IPS-18a (cell line): Measurements from ENCODE around the gene LRRC59.
A peak's percentile ranks its signal among the peaks of the same experiment; 100 is the strongest.

Experiments
- H3K27ac ChIP-seq: one replicate; pipeline ENCODE4 v1.5.1; 2013; ENCODE audit warnings: low read length
- H3K27me3 ChIP-seq: one replicate; pipeline ENCODE4 v1.6.1; 2013; ENCODE audit warnings: mild to moderate bottlenecking, low read length; ENCODE audit not compliant: control insufficient read depth, insufficient read depth
- H3K36me3 ChIP-seq: one replicate; pipeline ENCODE4 v1.6.1; 2013; ENCODE audit warnings: low read depth, low read length; ENCODE audit not compliant: control insufficient read depth
- H3K4me1 ChIP-seq: one replicate; pipeline ENCODE4 v1.6.1; 2013; ENCODE audit warnings: low read depth, low read length; ENCODE audit not compliant: control insufficient read depth
- H3K4me3 ChIP-seq: one replicate; pipeline ENCODE4 v1.5.1; 2013; ENCODE audit warnings: low read length
- H3K9ac ChIP-seq: one replicate; pipeline ENCODE4 v1.6.1; 2013; ENCODE audit warnings: mild to moderate bottlenecking, low read length, moderate library complexity
- H3K9me3 ChIP-seq: one replicate; pipeline ENCODE4 v1.6.1; 2013; ENCODE audit warnings: low read depth, low read length; ENCODE audit not compliant: control insufficient read depth

LRRC59 gene

DNA sequence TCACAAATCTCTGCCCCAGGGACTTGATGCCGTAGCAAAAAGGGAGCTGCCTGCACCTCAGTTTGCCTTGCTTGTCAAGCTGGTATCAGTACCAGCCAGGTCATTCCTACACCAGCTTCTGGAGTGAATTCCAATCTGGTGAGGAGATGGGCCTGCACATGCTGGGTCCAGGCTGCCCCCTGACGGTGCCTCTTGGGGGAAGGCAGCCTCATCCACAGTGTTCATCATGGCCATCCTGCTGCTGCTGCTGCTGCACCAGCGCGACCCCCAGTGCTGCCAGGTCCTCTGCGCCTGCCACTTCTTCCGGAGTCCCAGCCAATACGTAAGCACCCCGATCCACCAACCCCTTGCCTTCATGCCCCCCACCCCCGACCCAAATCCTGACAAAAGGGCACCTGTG, 32.6 kb downstream of the LRRC59 start:
- Histone ChIP-seq H3K4me3 (no peak overlapping the region), H3K27ac (no peak overlapping the region), H3K4me1 (peaks cover 12% of the 10 kb centered on the region), H3K9ac (no peak overlapping the region), H3K9me3 (no peaks in the 10 kb centered on the region), H3K27me3 (no peaks in the 10 kb centered on the region), H3K36me3 (peaks cover 34% of the 10 kb centered on the region)

DNA sequence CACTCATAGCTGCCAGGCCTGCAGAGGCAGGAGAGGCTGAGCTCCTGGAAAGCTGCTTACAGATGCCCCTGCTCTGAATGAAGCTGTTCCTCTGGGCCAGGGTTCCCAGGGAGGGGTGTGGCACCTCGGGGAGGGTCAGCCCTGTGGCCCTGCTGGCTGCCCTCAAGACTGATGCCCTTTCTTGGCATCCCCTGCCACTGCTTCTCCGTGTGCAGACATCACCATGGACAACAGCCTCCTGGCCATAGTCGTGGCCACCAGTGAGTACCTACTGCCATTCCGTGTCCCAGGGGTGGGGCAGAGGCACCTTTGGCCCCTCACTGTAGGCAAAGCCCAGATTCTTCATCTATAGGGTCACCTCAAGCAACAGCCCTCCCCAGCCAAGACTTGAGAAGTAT, 33.3 kb downstream of the LRRC59 start:
- H3K9me3 ChIP-seq = no peaks in the 10 kb centered on the region
- no peaks in the 10 kb centered on the region for H3K27me3 ChIP-seq
- H3K4me1 ChIP-seq = peaks cover 12% of the 10 kb centered on the region
- no peak overlapping the region for H3K27ac ChIP-seq
- H3K9ac ChIP-seq = no peak overlapping the region
- no peak overlapping the region for H3K4me3 ChIP-seq
- H3K36me3 ChIP-seq = peaks cover 34% of the 10 kb centered on the region

- peak overlapping the region; percentile 55 for H3K27ac ChIP-seq
- H3K36me3 ChIP-seq = peaks cover 34% of the 10 kb centered on the region
- no peak overlapping the region for H3K4me3 ChIP-seq
- no peak overlapping the region for H3K9ac ChIP-seq
- peaks cover 12% of the 10 kb centered on the region for H3K4me1 ChIP-seq
- no peaks in the 10 kb centered on the region for H3K9me3 ChIP-seq
- H3K27me3 ChIP-seq = no peaks in the 10 kb centered on the region
Observed at GRCh38 chr17:50363217-50364060, 33.9 kb downstream of the LRRC59 start.

DNA sequence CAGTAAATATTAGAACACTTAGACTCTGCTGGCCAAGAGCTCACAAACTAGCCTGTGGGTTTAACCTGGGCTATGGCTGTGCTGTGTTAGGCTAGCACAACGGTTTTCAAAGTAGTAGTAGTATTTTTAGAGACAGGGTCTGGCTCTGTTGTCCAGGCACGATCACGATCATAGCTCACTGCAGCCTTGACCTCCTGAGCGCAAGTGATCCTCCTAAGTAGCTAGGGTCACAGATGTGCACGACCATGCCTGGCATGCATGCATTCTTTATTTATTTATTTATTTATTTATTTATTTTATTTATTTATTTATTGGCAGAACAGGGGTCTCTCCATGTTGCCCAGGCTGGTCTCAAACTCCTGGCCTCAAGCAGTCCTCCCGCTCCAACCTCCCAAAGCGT, 34.7 kb downstream of the LRRC59 start:
- H3K9ac ChIP-seq = no peak overlapping the region

DNA sequence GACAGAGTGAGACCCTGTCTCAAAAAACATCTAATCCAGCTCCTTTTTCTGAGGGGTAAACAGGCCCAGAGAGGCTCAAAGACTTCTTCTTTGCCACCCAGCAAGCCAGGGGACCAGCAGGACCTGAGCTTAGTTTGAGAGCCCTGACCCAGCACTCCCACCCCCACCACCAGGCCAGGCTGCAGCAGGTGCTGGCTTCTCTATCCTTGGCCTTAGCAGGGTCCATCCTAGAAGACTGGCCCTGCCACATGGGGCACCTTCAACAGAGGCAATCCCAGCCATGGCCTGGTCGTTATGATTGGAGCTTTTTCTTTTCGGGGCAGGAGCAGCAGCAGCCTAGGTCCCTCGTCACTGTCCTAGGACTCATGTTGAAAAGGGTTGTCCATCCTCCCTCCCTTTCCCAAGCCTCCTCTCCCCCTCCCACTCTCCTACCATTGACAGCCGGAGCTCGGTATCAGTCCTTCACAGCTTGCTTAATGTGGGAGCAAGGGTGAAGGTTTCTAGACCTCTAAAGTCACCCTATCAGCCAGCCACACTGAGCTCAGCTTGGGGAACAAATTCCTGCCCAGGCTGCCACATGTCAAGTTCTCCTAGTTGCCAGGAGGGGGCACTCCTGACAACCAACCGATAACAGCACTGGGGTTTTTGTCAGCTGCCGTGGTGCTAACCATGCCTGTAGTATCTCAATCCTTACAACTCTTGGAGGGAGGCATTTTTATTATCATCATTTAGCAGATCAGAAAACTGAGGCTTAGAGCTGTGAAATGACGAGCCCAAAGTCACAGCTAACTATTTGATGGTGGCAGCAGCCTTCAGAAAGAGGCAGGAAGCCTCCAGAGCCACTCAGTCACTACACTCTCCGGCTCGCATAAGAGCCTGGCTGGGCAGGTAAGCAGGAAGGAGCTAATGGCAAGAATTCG, 35.5 kb downstream of the LRRC59 start:
- Histone ChIP-seq H3K4me3 (no peak overlapping the region), H3K27me3 (no peaks in the 10 kb centered on the region), H3K9ac (no peak overlapping the region), H3K36me3 (peaks cover 24% of the 10 kb centered on the region), H3K9me3 (no peaks in the 10 kb centered on the region), H3K4me1 (peaks cover 12% of the 10 kb centered on the region), H3K27ac (no peak overlapping the region)

More for the DNA sequence above, 34.7 kb downstream of the LRRC59 start:
- Histone ChIP-seq H3K4me1 (peaks cover 12% of the 10 kb centered on the region), H3K9me3 (no peaks in the 10 kb centered on the region), H3K27me3 (no peaks in the 10 kb centered on the region), H3K4me3 (no peak overlapping the region), H3K36me3 (peaks cover 31% of the 10 kb centered on the region), H3K27ac (no peak overlapping the region)

DNA sequence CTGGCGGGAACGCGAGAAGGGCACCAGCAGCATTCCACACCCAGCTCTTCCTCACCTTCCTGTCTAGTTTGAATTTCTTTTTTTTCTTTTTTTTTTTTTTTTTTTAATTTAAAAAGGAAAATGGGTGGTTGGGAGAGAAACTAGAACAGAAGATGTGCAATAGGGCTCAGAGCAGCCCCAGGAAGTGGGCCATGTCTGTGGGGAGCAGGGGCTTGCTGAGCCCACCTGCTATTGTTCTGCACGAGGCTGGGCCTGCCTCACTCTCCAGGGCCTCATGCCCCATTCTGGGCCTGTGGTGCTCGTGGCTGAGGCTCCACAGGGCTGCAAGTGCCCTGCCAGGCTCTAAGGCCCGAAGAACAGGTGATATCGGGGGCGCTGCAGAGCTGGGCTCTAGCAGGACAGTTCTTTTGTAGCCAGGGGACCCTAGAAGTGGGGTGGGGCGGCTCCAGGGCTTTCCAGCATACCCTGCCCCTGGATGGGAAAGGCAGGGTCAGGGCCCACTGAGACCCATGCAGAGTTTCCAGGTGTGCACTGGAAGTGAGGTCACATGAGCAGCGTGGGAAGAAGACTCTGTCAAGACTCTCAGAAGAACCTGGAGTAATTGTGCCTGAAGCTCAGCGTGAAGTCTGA, 36.7 kb downstream of the LRRC59 start:
- Histone ChIP-seq H3K27ac (no peak overlapping the region), H3K4me3 (no peak overlapping the region), H3K27me3 (no peaks in the 10 kb centered on the region), H3K4me1 (peaks cover 12% of the 10 kb centered on the region), H3K9me3 (no peaks in the 10 kb centered on the region), H3K36me3 (peaks cover 34% of the 10 kb centered on the region), H3K9ac (no peak overlapping the region)

GRCh38 chr17:50359998-50360461, 37.3 kb downstream of the LRRC59 start:
- no peaks in the 10 kb centered on the region for H3K9me3 ChIP-seq
- no peaks in the 10 kb centered on the region for H3K27me3 ChIP-seq
- H3K27ac ChIP-seq = no peak overlapping the region
- no peak overlapping the region for H3K4me3 ChIP-seq
- H3K9ac ChIP-seq = no peak overlapping the region
- H3K36me3 ChIP-seq = peaks cover 39% of the 10 kb centered on the region
- peaks cover 12% of the 10 kb centered on the region for H3K4me1 ChIP-seq

- H3K4me3 ChIP-seq = no peak overlapping the region
- H3K9ac ChIP-seq = no peak overlapping the region
- no peaks in the 10 kb centered on the region for H3K27me3 ChIP-seq
- peaks cover 11% of the 10 kb centered on the region for H3K4me1 ChIP-seq
- H3K36me3 ChIP-seq = peaks cover 47% of the 10 kb centered on the region
- no peaks in the 10 kb centered on the region for H3K9me3 ChIP-seq
- no peak overlapping the region for H3K27ac ChIP-seq
Observed at GRCh38 chr17:50359005-50359699, 38.2 kb downstream of the LRRC59 start.

GRCh38 chr17:50358177-50358576, 39.1 kb downstream of the LRRC59 start:
- Histone ChIP-seq H3K9me3 (no peaks in the 10 kb centered on the region), H3K4me1 (peaks cover 3% of the 10 kb centered on the region), H3K4me3 (no peak overlapping the region), H3K27me3 (no peaks in the 10 kb centered on the region), H3K9ac (no peak overlapping the region), H3K36me3 (peaks cover 51% of the 10 kb centered on the region), H3K27ac (no peak overlapping the region)

DNA sequence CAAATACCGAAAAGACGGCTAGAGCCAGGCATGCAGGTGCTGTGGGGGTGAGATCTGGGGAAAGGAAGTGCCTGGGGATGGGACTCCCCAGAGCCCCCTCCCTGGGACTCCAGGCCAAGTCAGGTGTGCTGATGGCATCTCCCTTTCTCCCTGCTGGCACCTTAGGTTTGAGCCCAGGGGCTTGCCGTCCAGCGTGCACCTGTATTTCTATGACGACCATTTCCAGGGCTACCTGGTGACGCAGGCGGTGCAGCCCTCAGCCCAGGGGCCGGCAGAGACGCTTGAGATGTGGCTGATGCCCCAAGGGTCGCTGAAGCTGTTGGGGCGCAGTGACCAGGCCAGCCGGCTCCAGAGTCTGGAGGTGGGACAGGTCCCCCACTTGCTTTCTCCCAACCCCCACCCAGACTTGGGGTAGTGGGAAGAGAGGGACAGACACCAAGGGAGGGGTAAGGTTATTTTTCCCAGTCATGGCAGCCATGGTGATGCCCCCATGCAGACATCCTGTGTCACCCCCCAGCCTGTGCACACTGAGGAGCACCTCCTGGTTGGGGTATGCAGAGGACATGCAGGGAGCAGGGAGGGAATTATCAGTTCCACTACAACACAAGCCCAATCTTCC, 40.3 kb downstream of the LRRC59 start:
- no peaks in the 10 kb centered on the region for H3K4me1 ChIP-seq
- H3K27me3 ChIP-seq = no peaks in the 10 kb centered on the region
- no peaks in the 10 kb centered on the region for H3K9me3 ChIP-seq
- H3K4me3 ChIP-seq = no peak overlapping the region
- peaks cover 51% of the 10 kb centered on the region for H3K36me3 ChIP-seq
- H3K9ac ChIP-seq = no peak overlapping the region
- no peak overlapping the region for H3K27ac ChIP-seq
